ENCODE measurements around the gene TNFRSF12A.

Gene TNFRSF12A

GRCh38 chr16:2983706-2984136 is 36.4 kb upstream of the TNFRSF12A start (continued):
- no peak for TF ChIP-seq ZBTB11 (tag by site-specific recombination; conservative IDR thresholded peaks at IDR 0.05; ENCODE audit: low read depth)
- no peak for TF ChIP-seq ZNF248 (tag by site-specific recombination; IDR thresholded peaks at IDR 0.05)
- TF ChIP-seq SETDB1 (IDR thresholded peaks at IDR 0.05; ENCODE audit: insufficient read length, low read length) = no peak
- no peak for TF ChIP-seq ZNF10 (tag by site-specific recombination; IDR thresholded peaks at IDR 0.05)
- no peak for TF ChIP-seq ZNF585B (tag by site-specific recombination; IDR thresholded peaks at IDR 0.05)
- TF ChIP-seq ZNF791 (tag by site-specific recombination; IDR thresholded peaks at IDR 0.05) = no peak
- no peak for TF ChIP-seq PBX3 (CRISPR knock-in tag; IDR thresholded peaks at IDR 0.05)
- TF ChIP-seq KLF9 (tag by site-specific recombination; IDR thresholded peaks at IDR 0.05; ENCODE audit: low read depth) = no peak
- TF ChIP-seq GLIS1 (tag by site-specific recombination; IDR thresholded peaks at IDR 0.05) = 0 out of 2 replicates have a peak, but pooled peaks have one; percentile 4
- no peak for TF ChIP-seq ZNF18 (tag by site-specific recombination; IDR thresholded peaks at IDR 0.05)
- TF ChIP-seq ZBTB1 (tag by site-specific recombination; IDR thresholded peaks at IDR 0.05) = no peak
- TF ChIP-seq ZNF48 (tag by site-specific recombination; IDR thresholded peaks at IDR 0.05) = no peak
- TF ChIP-seq ZNF623 (tag by site-specific recombination; IDR thresholded peaks at IDR 0.05) = no peak
- no peak for TF ChIP-seq ZNF280D (tag by site-specific recombination; IDR thresholded peaks at IDR 0.05)
- TF ChIP-seq ZNF692 (tag by site-specific recombination; IDR thresholded peaks at IDR 0.05) = peak; percentile 82; the same call in 1 of the 2 replicates
- TF ChIP-seq ZNF362 (tag by site-specific recombination; IDR thresholded peaks at IDR 0.05) = no peak
- peak; percentile 53 for TF ChIP-seq ZNF2 (tag by site-specific recombination; IDR thresholded peaks at IDR 0.05)
- TF ChIP-seq ZNF302 (tag by site-specific recombination; IDR thresholded peaks at IDR 0.05; ENCODE audit: low read depth) = no peak
- TF ChIP-seq ZNF133 (tag by site-specific recombination; IDR thresholded peaks at IDR 0.05) = no peak
- TF ChIP-seq ZNF639 (tag by site-specific recombination; IDR thresholded peaks at IDR 0.05) = no peak
- no peak for TF ChIP-seq ZNF596 (tag by site-specific recombination; IDR thresholded peaks at IDR 0.05)
- TF ChIP-seq ZNF571 (tag by site-specific recombination; IDR thresholded peaks at IDR 0.05) = no peak
- TF ChIP-seq CTCF (tag by site-specific recombination; IDR thresholded peaks at IDR 0.05) = peak; percentile 60; the same call in 1 of the 2 replicates
- TF ChIP-seq ZNF555 (tag by site-specific recombination; conservative IDR thresholded peaks at IDR 0.05) = no peak
